OCI-LY1 (cell line): ENCODE results near the gene GCKR.
A peak's percentile ranks its signal among the peaks of the same experiment; 100 is the strongest.

Source experiments
- H2AFZ ChIP-seq: fragments of 200-600 bp; sonication (generic), shearing (Covaris generic); 2 replicates; pipeline ENCODE4 v1.6.0; 2014; ENCODE audit warnings: antibody characterized with exemption, mild to moderate bottlenecking, low read length
- H3F3A ChIP-seq: fragments of 200-600 bp; sonication (generic), shearing (Covaris generic); 2 replicates; pipeline ENCODE4 v1.6.0; 2014; ENCODE audit warnings: mild to moderate bottlenecking, antibody characterized with exemption, low read length, moderate library complexity; ENCODE audit not compliant: insufficient read depth
- H3K27ac ChIP-seq: fragments of 200-600 bp; sonication (generic); 2 replicates; pipeline ENCODE4 v1.5.1; 2014; ENCODE audit warnings: low read length, mixed run types, mild to moderate bottlenecking, low read depth; ENCODE audit not compliant: poor library complexity, severe bottlenecking
- H3K27me3 ChIP-seq: fragments of 200-600 bp; sonication (generic); 2 replicates; pipeline ENCODE4 v1.6.0; 2014; ENCODE audit warnings: antibody characterized with exemption, mild to moderate bottlenecking, low read length, moderate library complexity; ENCODE audit not compliant: insufficient read depth
- H3K36me3 ChIP-seq: fragments of 200-600 bp; sonication (generic); 2 replicates; pipeline ENCODE4 v1.6.1; 2014; ENCODE audit warnings: mild to moderate bottlenecking, antibody characterized with exemption, low read length, moderate library complexity, mixed read lengths; ENCODE audit not compliant: insufficient read depth
- H3K4me1 ChIP-seq: fragments of 200-600 bp; sonication (generic); 2 replicates; pipeline ENCODE4 v1.5.1; 2014; ENCODE audit warnings: mild to moderate bottlenecking, low read length, moderate library complexity; ENCODE audit not compliant: insufficient read depth, severe bottlenecking
- H3K4me2 ChIP-seq: fragments of 200-600 bp; sonication (generic), shearing (Covaris generic); 2 replicates; pipeline ENCODE4 v1.6.1; 2014; ENCODE audit warnings: low read length
- H3K4me3 ChIP-seq: fragments of 200-600 bp; sonication (generic); 2 replicates; pipeline ENCODE4 v1.5.1; 2014; ENCODE audit warnings: low read length, low read depth, mild to moderate bottlenecking, mixed read lengths; ENCODE audit not compliant: poor library complexity, severe bottlenecking
- H3K79me2 ChIP-seq: fragments of 200-600 bp; shearing (Covaris generic); 2 replicates; pipeline ENCODE4 v1.6.1; 2016; ENCODE audit warnings: mixed run types, low read length, mixed read lengths; ENCODE audit not compliant: insufficient read depth
- H3K9ac ChIP-seq: fragments of 200-600 bp; sonication (generic), shearing (Covaris generic); 2 replicates; pipeline ENCODE4 v1.6.1; 2014; ENCODE audit warnings: mild to moderate bottlenecking, low read length, mixed read lengths
- H3K9me2 ChIP-seq: fragments of 200-600 bp; sonication (generic), shearing (Covaris generic); 2 replicates; pipeline ENCODE4 v1.6.1; 2014; ENCODE audit warnings: low read depth, mild to moderate bottlenecking, low read length, mixed read lengths
- H3K9me3 ChIP-seq: fragments of 200-600 bp; shearing (Covaris generic); 2 replicates; pipeline ENCODE4 v1.6.1; 2014; ENCODE audit warnings: low read length, mixed read lengths
- H4K20me1 ChIP-seq: fragments of 200-600 bp; sonication (generic), shearing (Covaris generic); 2 replicates; pipeline ENCODE4 v1.6.0; 2016; ENCODE audit warnings: mild to moderate bottlenecking, low read length; ENCODE audit not compliant: insufficient read depth
- CTCF ChIP-seq: fragments of 200-600 bp; sonication (generic), shearing (Covaris generic); IDR thresholded peaks from 2 replicates; pipeline ENCODE4 v1.5.1; 2017; ENCODE audit warnings: mild to moderate bottlenecking, antibody characterized with exemption, low read length, moderate library complexity, mixed read lengths
- EZH2 ChIP-seq: fragments of 200-600 bp; sonication (generic), shearing (Covaris generic); IDR thresholded peaks from 2 replicates; pipeline ENCODE4 v1.8.0; 2017; ENCODE audit warnings: borderline replicate concordance, mixed run types, mild to moderate bottlenecking, antibody characterized with exemption, low read length, moderate library complexity, mixed read lengths

The GCKR gene

GRCh38 chr2:27471961-27472360 lies 24.7 kb upstream of the GCKR start:
- Histone ChIP-seq H3K27me3 (no peaks in the 10 kb centered on the region), H3K9ac (no peak overlapping the region), H3K9me3 (no peaks in the 10 kb centered on the region), H3K9me2 (no peaks in the 10 kb centered on the region), H3F3A (no peaks in the 10 kb centered on the region), H2AFZ (no peak overlapping the region), H3K4me2 (no peak overlapping the region), H3K27ac (no peak overlapping the region), H3K4me1 (no peaks in the 10 kb centered on the region), H3K79me2 (no peaks in the 10 kb centered on the region), H4K20me1 (no peaks in the 10 kb centered on the region), H3K4me3 (no peak overlapping the region), H3K36me3 (peaks cover 7% of the 10 kb centered on the region; the same call in 1 of the 2 replicates)
- no peak for TF ChIP-seq CTCF
- no peak for TF ChIP-seq EZH2

- H3K9ac ChIP-seq: no peak overlapping the region
- no peaks in the 10 kb centered on the region for H3F3A ChIP-seq
- H2AFZ ChIP-seq: no peak overlapping the region
- H3K27me3 ChIP-seq: no peaks in the 10 kb centered on the region
- H3K9me2 ChIP-seq: no peaks in the 10 kb centered on the region
- H3K4me3 ChIP-seq: no peak overlapping the region
- TF ChIP-seq EZH2 (no peak), CTCF (no peak)
- no peak overlapping the region for H3K27ac ChIP-seq
- no peaks in the 10 kb centered on the region for H3K9me3 ChIP-seq
- no peaks in the 10 kb centered on the region for H3K36me3 ChIP-seq
- no peaks in the 10 kb centered on the region for H4K20me1 ChIP-seq
- no peak overlapping the region; the same call in 1 of the 2 replicates for H3K4me2 ChIP-seq
- peaks cover 27% of the 10 kb centered on the region for H3K4me1 ChIP-seq
- no peaks in the 10 kb centered on the region for H3K79me2 ChIP-seq
Measured at GRCh38 chr2:27485496-27485895, 11.1 kb upstream of the GCKR start.

GRCh38 chr2:27489118-27489497 lies 7.5 kb upstream of the GCKR start:
- Histone ChIP-seq H3F3A (no peaks in the 10 kb centered on the region), H3K9ac (peak overlapping the region; percentile 47; the same call in 1 of the 2 replicates), H3K4me2 (peak overlapping the region; percentile 81), H3K4me1 (peaks cover 27% of the 10 kb centered on the region), H3K79me2 (no peaks in the 10 kb centered on the region), H2AFZ (no peak overlapping the region), H3K9me3 (no peaks in the 10 kb centered on the region), H3K4me3 (peak overlapping the region; percentile 63), H3K9me2 (no peaks in the 10 kb centered on the region), H4K20me1 (no peaks in the 10 kb centered on the region), H3K27ac (no peak overlapping the region), H3K27me3 (no peaks in the 10 kb centered on the region), H3K36me3 (no peaks in the 10 kb centered on the region)
- TF ChIP-seq EZH2: no peak
- TF ChIP-seq CTCF: peak; percentile 47; the same call in 1 of the 2 replicates
